ENCODE results near the gene NOP56. TPM values are rescaled to one million over a fixed set of nuclear protein-coding genes. Genes with fewer than 3 reads are reported as not detected.

NOP56 gene
- total and polyA plus RNA-seq, 8 donors, result 36.2 to 204 (median 72.0) TPM

DNA sequence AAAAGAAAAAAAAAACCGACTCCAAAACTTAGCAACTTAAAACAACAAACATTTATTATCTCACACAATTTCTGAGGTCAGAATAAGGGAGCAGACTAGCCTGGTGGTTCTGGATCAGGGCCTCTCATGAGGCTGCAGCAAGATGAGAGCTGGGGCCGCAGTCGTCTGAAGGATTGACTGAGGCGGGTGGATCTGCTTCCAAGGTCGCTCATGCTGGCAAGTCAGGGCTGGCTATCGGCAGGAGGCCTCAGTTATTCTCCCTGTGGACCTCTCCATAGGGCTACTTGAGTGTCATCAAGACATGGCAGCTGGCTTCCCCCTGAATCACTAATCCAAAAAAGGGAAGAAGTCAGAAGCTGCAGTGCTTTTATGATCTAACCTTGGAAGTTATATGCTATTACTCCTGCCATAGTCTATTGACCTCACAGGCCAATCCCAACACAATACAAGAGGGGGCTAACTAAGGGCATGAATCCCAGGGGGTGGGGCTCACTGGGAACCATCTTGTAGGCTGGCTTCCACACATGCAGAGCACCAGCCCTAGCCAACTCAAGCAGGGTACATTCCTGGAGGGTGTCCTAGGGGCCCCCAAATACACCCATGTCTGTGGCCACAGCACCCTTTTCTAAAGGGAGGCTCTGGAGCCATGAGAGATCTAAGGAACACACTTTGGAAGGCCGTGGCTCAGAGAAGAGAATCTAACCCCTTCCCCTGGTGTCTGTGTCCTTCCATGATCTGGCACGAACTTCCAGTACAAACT, 51.5 kb downstream of the NOP56 start:
- no peak for FAIRE-seq
- H3K27ac ChIP-seq, result no peak overlapping the region
- TF ChIP-seq, protein P1, sequence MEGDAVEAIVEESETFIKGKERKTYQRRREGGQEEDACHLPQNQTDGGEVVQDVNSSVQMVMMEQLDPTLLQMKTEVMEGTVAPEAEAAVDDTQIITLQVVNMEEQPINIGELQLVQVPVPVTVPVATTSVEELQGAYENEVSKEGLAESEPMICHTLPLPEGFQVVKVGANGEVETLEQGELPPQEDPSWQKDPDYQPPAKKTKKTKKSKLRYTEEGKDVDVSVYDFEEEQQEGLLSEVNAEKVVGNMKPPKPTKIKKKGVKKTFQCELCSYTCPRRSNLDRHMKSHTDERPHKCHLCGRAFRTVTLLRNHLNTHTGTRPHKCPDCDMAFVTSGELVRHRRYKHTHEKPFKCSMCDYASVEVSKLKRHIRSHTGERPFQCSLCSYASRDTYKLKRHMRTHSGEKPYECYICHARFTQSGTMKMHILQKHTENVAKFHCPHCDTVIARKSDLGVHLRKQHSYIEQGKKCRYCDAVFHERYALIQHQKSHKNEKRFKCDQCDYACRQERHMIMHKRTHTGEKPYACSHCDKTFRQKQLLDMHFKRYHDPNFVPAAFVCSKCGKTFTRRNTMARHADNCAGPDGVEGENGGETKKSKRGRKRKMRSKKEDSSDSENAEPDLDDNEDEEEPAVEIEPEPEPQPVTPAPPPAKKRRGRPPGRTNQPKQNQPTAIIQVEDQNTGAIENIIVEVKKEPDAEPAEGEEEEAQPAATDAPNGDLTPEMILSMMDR (IDR thresholded peaks at IDR 0.05), result no peak
- H3K9me3 ChIP-seq, result no peaks in the 10 kb centered on the region
- no peaks in the 10 kb centered on the region for H3K36me3 ChIP-seq
- no peak for DNase-seq
- H3K4me1 ChIP-seq, result no peaks in the 10 kb centered on the region
- ATAC-seq, result no peak
- 78 to 88% methylated on average over 8 of the region's 8 CpGs for WGBS, 2 donors
- no peaks in the 10 kb centered on the region for H3K27me3 ChIP-seq
- no peak overlapping the region for H3K4me3 ChIP-seq
- intact Hi-C loops (cut with DNase I), result no loop called here

DNA sequence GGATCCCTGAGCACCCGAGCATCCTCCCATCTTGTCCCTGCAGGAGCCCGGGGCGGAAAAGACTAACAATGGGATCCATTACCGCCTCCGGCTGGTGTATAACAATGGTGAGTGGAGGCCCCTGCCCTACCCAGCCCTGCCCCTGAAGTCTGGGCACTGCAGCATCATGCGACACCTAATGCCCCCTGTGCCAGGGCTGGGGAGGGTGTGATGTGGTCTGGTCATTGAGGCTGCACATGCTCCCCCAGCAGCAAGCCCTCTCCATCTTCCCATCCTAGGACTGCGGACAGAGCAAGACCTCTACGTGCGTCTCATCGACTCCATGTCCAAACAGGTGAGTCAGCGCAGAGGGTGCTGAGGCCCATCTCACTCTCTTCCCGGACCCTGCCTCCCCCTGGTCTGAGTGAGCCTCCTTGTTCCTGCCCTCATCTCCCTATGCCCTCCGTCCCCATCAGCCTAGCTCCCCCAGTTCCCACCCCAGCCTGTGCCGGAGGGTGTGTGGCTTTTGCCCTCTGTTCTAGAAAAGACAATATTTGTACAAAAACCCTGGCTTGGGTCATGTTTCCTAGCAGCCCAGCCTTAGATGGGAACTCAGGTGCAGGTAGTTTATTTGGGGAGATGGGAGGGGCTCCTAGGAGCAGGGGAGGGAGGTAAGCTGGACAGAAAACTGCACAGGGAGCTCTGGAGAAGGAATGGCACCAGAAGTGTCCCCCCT, 53.7 kb downstream of the NOP56 start:
- H3K27me3 ChIP-seq, result no peaks in the 10 kb centered on the region
- no peaks in the 10 kb centered on the region for H3K4me1 ChIP-seq
- ATAC-seq, result no peak
- intact Hi-C loops (cut with DNase I), result no loop called here
- H3K9me3 ChIP-seq, result no peaks in the 10 kb centered on the region
- H3K27ac ChIP-seq, result no peak overlapping the region
- WGBS, 2 donors, result 78 to 82% methylated on average over 14 of the region's 14 CpGs
- no peaks in the 10 kb centered on the region for H3K36me3 ChIP-seq
- FAIRE-seq, result no peak
- DNase-seq, result no peak
- H3K4me3 ChIP-seq, result no peak overlapping the region
- TF ChIP-seq, protein P1 (IDR thresholded peaks at IDR 0.05), result no peak

DNA sequence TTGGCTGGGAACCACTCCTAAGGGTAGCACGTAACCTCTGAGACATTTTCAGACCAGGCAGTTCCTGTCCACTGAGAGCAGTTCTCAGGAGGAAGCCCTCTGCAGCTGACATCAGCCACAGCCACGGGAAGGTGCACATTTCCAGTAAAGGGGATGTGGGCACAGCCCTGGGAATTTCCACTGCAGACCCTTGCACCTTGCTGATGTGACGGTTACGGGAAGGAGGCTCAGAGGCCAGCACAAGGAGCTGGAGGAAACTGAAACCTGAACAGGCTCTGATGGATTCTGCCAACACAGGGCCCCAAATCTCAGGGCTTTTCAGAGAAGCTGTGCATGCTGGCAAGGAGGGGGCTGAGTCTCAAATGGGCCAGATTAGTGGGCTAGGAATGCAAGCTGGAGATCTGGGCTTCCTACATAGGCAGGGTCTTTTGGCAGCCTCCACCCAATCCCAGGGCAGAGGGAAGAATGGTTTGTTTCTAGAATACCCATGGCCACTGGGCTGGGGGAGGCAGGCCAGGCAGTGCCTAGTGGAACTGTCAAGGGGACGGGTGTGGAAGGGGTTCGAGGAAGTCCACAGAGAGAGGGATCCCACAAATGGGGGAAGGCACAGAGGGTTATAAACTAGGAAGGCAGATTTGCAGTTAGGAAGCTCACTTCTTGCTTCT, 54.4 kb downstream of the NOP56 start:
- no peak for DNase-seq
- ATAC-seq, result no peak
- WGBS, 2 donors, result 72% methylated on average over 6 of the region's 6 CpGs
- H3K9me3 ChIP-seq, result no peaks in the 10 kb centered on the region
- intact Hi-C loops (cut with DNase I), result no loop called here
- H3K4me1 ChIP-seq, result no peaks in the 10 kb centered on the region
- TF ChIP-seq, protein P1 (IDR thresholded peaks at IDR 0.05), result no peak
- H3K27ac ChIP-seq, result no peak overlapping the region
- no peak for FAIRE-seq
- H3K36me3 ChIP-seq, result no peaks in the 10 kb centered on the region
- no peaks in the 10 kb centered on the region for H3K27me3 ChIP-seq
- no peak overlapping the region for H3K4me3 ChIP-seq

DNA sequence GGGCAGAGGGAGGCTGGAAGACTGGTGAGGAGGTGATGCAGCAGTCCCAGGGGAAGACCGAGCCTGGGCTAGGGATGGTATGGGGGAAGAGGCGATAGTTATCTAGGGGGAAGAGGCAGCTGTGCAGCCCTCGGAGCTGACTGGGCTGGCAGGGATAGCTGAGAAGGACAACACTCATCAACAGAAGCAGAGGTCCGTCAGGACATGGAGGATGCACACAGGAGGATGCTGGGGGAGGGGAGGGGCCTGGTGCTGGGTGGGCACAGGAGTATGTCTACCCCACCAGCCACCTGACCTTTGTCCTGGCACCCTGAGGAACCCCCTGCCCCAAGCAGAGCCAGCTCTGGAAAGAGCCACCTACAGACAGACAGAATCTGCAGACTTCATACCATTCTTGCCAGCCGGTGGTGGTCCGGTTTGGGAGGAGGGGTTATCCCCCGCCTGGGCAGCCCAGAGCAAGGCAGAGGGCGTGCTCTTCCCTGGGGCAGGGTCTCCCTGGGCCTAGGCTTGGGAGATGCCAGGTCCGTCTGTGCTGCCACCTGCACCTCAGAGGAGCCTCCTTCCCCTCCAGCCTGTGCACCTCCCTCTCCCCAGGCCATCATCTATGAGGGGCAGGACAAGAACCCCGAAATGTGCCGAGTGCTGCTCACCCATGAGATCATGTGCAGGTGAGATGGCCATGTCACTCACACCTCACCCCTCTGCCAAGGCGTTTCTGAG, 55.1 kb downstream of the NOP56 start:
- WGBS, 2 donors, result 68 to 70% methylated on average over 12 of the region's 12 CpGs
- ATAC-seq (no peak), DNase-seq (no peak), FAIRE-seq (no peak)
- Histone ChIP-seq H3K27me3 (no peaks in the 10 kb centered on the region), H3K4me1 (no peaks in the 10 kb centered on the region), H3K27ac (no peak overlapping the region), H3K36me3 (no peaks in the 10 kb centered on the region), H3K9me3 (no peaks in the 10 kb centered on the region), H3K4me3 (no peak overlapping the region)
- TF ChIP-seq, protein P1 (IDR thresholded peaks at IDR 0.05), result no peak
- intact Hi-C loops (cut with DNase I), result no loop called here

Small RNA genes lying within 50 kb of the gene (microRNA-seq; reads per million reads assigned to microRNA genes)
- gene MIR1292, result 4.4 to 5.8 reads per million in 2 donors

Other genes with a start within 250 kb of the NOP56 start
- gene SNRPB, start 181.8 kb upstream of the NOP56 start, total RNA-seq, result 10 to 100 TPM; 18.4 to 54.5 (median 46.2) TPM
- 10 to 100 TPM; 48.8 to 87.2 TPM for gene SNRPB, start 181.8 kb upstream of the NOP56 start, polyA plus RNA-seq
- gene ZNF343, start 143.7 kb upstream of the NOP56 start, total RNA-seq, result 1 to 10 TPM; 3.2 to 6.9 (median 4.2) TPM
- gene ZNF343, start 143.7 kb upstream of the NOP56 start, polyA plus RNA-seq, result 1 to 10 TPM; 4.8 to 7.4 TPM
- gene TMC2, start 116.1 kb upstream of the NOP56 start, total RNA-seq, result under 1 TPM in 3 of 6 donors, not detected in 3; 0.06 to 0.17 (median 0.09) TPM
- gene TMC2, start 116.1 kb upstream of the NOP56 start, polyA plus RNA-seq, result under 1 TPM; 0.02 to 0.19 TPM
- 10 to 100 TPM; 27.3 to 41.3 (median 31.3) TPM for gene IDH3B, start 11.6 kb downstream of the NOP56 start, total RNA-seq
- gene IDH3B, start 11.6 kb downstream of the NOP56 start, polyA plus RNA-seq, result 10 to 100 TPM; 51.2 to 83.3 TPM
- 10 to 100 TPM in 2 of 6 donors, 1 to 10 TPM in 4; 6.8 to 16.4 (median 8.1) TPM for gene EBF4, start 40.1 kb downstream of the NOP56 start, total RNA-seq
- gene EBF4, start 40.1 kb downstream of the NOP56 start, polyA plus RNA-seq, result 10 to 100 TPM; 22.9 to 25.3 TPM
- gene CPXM1, start 148.0 kb downstream of the NOP56 start, total RNA-seq, result 10 to 100 TPM in 1 of 6 donors, 1 to 10 TPM in 2, under 1 TPM in 3; 0.28 to 10.6 (median 2.2) TPM
- 1 to 10 TPM; 1.1 to 2.9 TPM for gene CPXM1, start 148.0 kb downstream of the NOP56 start, polyA plus RNA-seq
- gene C20orf141, start 162.4 kb downstream of the NOP56 start, total RNA-seq, result not detected
- gene C20orf141, start 162.4 kb downstream of the NOP56 start, polyA plus RNA-seq, result under 1 TPM in 1 of 2 donors, not detected in 1; 0.19 TPM
- gene TMEM239, start 163.7 kb downstream of the NOP56 start, total RNA-seq, result not detected
- not detected for gene TMEM239, start 163.7 kb downstream of the NOP56 start, polyA plus RNA-seq
- gene PCED1A, start 188.0 kb downstream of the NOP56 start, total RNA-seq, result 10 to 100 TPM; 12.1 to 30.9 (median 13.5) TPM
- gene PCED1A, start 188.0 kb downstream of the NOP56 start, polyA plus RNA-seq, result 100 to 1,000 TPM; 104 to 110 TPM
- 10 to 100 TPM; 19.2 to 30.3 (median 21.0) TPM for gene VPS16, start 188.1 kb downstream of the NOP56 start, total RNA-seq
- gene VPS16, start 188.1 kb downstream of the NOP56 start, polyA plus RNA-seq, result 10 to 100 TPM; 69.3 to 93.4 TPM
- 10 to 100 TPM; 14.4 to 29.1 (median 18.2) TPM for gene PTPRA, start 220.8 kb downstream of the NOP56 start, total RNA-seq
- 10 to 100 TPM in 1 of 2 donors, 1 to 10 TPM in 1; 6.8 to 20.9 TPM for gene PTPRA, start 220.8 kb downstream of the NOP56 start, polyA plus RNA-seq

Data from pancreas (tissue), 10 donors.